Adrenal gland (tissue), 12 donors: ENCODE data around the gene CMBL. TPM values are rescaled to one million over a fixed set of nuclear protein-coding genes. Genes with fewer than 3 reads are reported as not detected.

ENCODE experiments used
- DNase-seq, 7 donors: peaks; one replicate each; pipeline ENCODE4 v3.0.0-alpha.2; 2019 to 2020
- H3K27ac ChIP-seq, 5 donors: fragments of 200-600 bp; sonication (generic) in 4 of 5; 1 replicate in 3 of 5; 2 replicates in 2 of 5; pipeline versions ENCODE4 v1.5.1 to v1.8.0; 2016 to 2020; ENCODE audit warnings: mild to moderate bottlenecking in 1 of 5
- H3K27me3 ChIP-seq: fragments of 200-600 bp; 2 replicates; pipeline ENCODE4 v1.8.0; 2021
- H3K36me3 ChIP-seq, 2 donors: fragments of 200-600 bp; replicated peaks in 1 of 2; 1 replicate in 1 of 2; 2 replicates in 1 of 2; pipeline versions ENCODE4 v1.5.1 to v1.8.0; 2018 to 2022
- H3K4me1 ChIP-seq, 2 donors: fragments of 200-600 bp; replicated peaks in 1 of 2; 1 replicate in 1 of 2; 2 replicates in 1 of 2; pipeline versions ENCODE4 v1.5.1 to v1.8.0; 2018 to 2021
- H3K4me3 ChIP-seq, 4 donors: fragments of 200-600 bp; sonication (generic) in 3 of 4; one replicate each; pipeline ENCODE4 v1.5.1; 2016 to 2018
- H3K9me3 ChIP-seq, 3 donors: fragments of 200-600 bp; sonication (generic) in 1 of 3; replicated peaks in 1 of 3; 1 replicate in 2 of 3; 2 replicates in 1 of 3; pipeline versions ENCODE4 v1.5.1 to v1.8.0; 2016 to 2021
- CTCF ChIP-seq, 6 experiments: fragments of 450-650 bp in 4 of 6; fragments of 200-600 bp in 2 of 6; sonication (generic) in 1 of 6; IDR thresholded peaks; 1 replicate in 5 of 6; 2 replicates in 1 of 6; pipeline versions ENCODE4 v1.5.1 to v1.8.0; 2016 to 2021; ENCODE audit warnings: antibody characterized with exemption in 6 of 6, mild to moderate bottlenecking in 2 of 6, moderate library complexity in 1 of 6
- POLR2A ChIP-seq, 2 donors: fragments of 450-650 bp; IDR thresholded peaks; one replicate each; pipeline ENCODE4 v1.6.1; 2017; ENCODE audit warnings: antibody characterized with exemption in 2 of 2, mild to moderate bottlenecking in 2 of 2, moderate library complexity in 1 of 2
- WGBS, 4 donors: extraction: QIAGEN DNeasy Blood & Tissue Kit in 2 of 4; methylation state at CpG; one replicate each; pipeline versions ENCODE4 v1.1.5 to v1.1.7; 2013 to 2017; 5-methylcytosine and 5-hydroxymethylcytosine counted together
- intact Hi-C, 2 donors: fragments of 100-400 bp; cut with DNase I; formaldehyde crosslinking; loops; one replicate each; pipeline versions ENCODE4 v1.14.1 to v1.15.0; 2022 to 2023
- polyA plus RNA-seq, 3 donors: library from polyadenylated mRNA; stranded (reverse); fragments of 200-250 nt in 2 of 3; fragments of 350-450 nt in 1 of 3; fragmentation: Illumina TruSeq in 1 of 3; extraction: RNeasy Lipid Tissue Mini Kit (QIAGEN cat#74804) in 1 of 3; gene quantifications; one replicate each; pipeline ENCODE4 v1.2.3, GENCODE V29; 2013 to 2014
- total RNA-seq, 9 donors: library from RNA; depleted of rRNA in 4 of 9; stranded (reverse); fragments of >200 nt in 4 of 9; fragments of 120-200 nt in 1 of 9; fragmentation: NEBNext Ultra II Directional in 1 of 9; extraction: Animal tissue kit (Norgen Biotek cat#: 25700) in 1 of 9; gene quantifications; one replicate each; pipeline versions ENCODE4 v1.1.0 to v1.2.4, GENCODE V29; 2013 to 2023
- donor health status: healthy with polysubstance abuse.
- donor health status: Bipolar disorder and iron deficiency.
- donor health status: DM: yes; HTN: yes; CAD: no.
- donor health status: DM: no; HTN: no; CAD: no.
- donor health status: DM: no; HTN: no; CAD: no.
- donor health status: DM: yes; HTN: yes; CAD: no.

Gene CMBL
- total and polyA plus RNA-seq, 12 donors = 14.9 to 87.7 (median 28.9) TPM

- 22 to 36% (median 24%) methylated on average over 10 to 17 of the region's 17 CpGs for WGBS, 4 donors
- Histone ChIP-seq H3K36me3 (peaks cover 0 to 8% of the 10 kb centered on the region in 2 donors), H3K27ac (no peak overlapping the region), H3K4me1 (peaks cover 6% of the 10 kb centered on the region in 2 donors), H3K4me3 (no peak overlapping the region), H3K9me3 (no peaks in the 10 kb centered on the region), H3K27me3 (no peaks in the 10 kb centered on the region)
- intact Hi-C loops = loop anchor here (5.0 to 10.0 kb wide), 3 partner anchors 138 to 341 kb away; no protein-coding TSS in a partner anchor
- DNase-seq = peak; percentile 76 to 94 (median 84)
- TF ChIP-seq CTCF (IDR thresholded peaks at IDR 0.05) (peak; percentile 86 to 95 (median 89)), POLR2A (IDR thresholded peaks at IDR 0.05) (no peak)
These were observed 23.6 kb downstream of the CMBL start for GRCh38 chr5:10283927-10284635.

- DNase-seq = peak in 1 of 7 donors; percentile 9
- Histone ChIP-seq H3K36me3 (no peaks in the 10 kb centered on the region), H3K27ac (no peak overlapping the region), H3K9me3 (no peaks in the 10 kb centered on the region), H3K27me3 (no peaks in the 10 kb centered on the region), H3K4me1 (no peaks in the 10 kb centered on the region), H3K4me3 (no peak overlapping the region)
- 78 to 98% (median 85%) methylated on average over 7 of the region's 7 CpGs for WGBS, 4 donors
- TF ChIP-seq CTCF (IDR thresholded peaks at IDR 0.05) = no peak
- no peak for TF ChIP-seq POLR2A (IDR thresholded peaks at IDR 0.05)
- intact Hi-C loops = loop anchor here (5.0 to 10.0 kb wide), 3 partner anchors 142 to 345 kb away; no protein-coding TSS in a partner anchor
These were observed 27.6 kb downstream of the CMBL start for GRCh38 chr5:10279925-10280720.

GRCh38 chr5:10279328-10279727 is 28.4 kb downstream of the CMBL start:
- WGBS, 4 donors = 91 to 100% (median 94%) methylated on average over 4 of the region's 4 CpGs
- intact Hi-C loops = no loop called here
- TF ChIP-seq CTCF (IDR thresholded peaks at IDR 0.05) (no peak), POLR2A (IDR thresholded peaks at IDR 0.05) (no peak)
- H3K27ac ChIP-seq = no peak overlapping the region
- H3K27me3 ChIP-seq = no peaks in the 10 kb centered on the region
- peak in 1 of 7 donors; percentile 6 for DNase-seq
- no peaks in the 10 kb centered on the region for H3K36me3 ChIP-seq
- no peaks in the 10 kb centered on the region for H3K9me3 ChIP-seq
- no peaks in the 10 kb centered on the region for H3K4me1 ChIP-seq
- no peak overlapping the region for H3K4me3 ChIP-seq

GRCh38 chr5:10278658-10279279 is 28.9 kb downstream of the CMBL start:
- no peaks in the 10 kb centered on the region for H3K27me3 ChIP-seq
- DNase-seq = peak in 2 of 7 donors; percentile 1 to 6
- WGBS, 4 donors = 88 to 93% (median 91%) methylated on average over 12 of the region's 12 CpGs
- H3K4me3 ChIP-seq = no peak overlapping the region
- no peaks in the 10 kb centered on the region for H3K36me3 ChIP-seq
- intact Hi-C loops = no loop called here
- no peaks in the 10 kb centered on the region for H3K4me1 ChIP-seq
- no peak overlapping the region for H3K27ac ChIP-seq
- TF ChIP-seq POLR2A (IDR thresholded peaks at IDR 0.05) (no peak), CTCF (IDR thresholded peaks at IDR 0.05) (no peak)
- H3K9me3 ChIP-seq = no peaks in the 10 kb centered on the region
